ENCODE data around the gene ZNF630.
"Not testable (repeated sequence)": the region's sequence is repeated elsewhere in the genome, so short reads cannot be mapped to it uniquely, and the experiment has no call there.

ZNF630 gene

DNA sequence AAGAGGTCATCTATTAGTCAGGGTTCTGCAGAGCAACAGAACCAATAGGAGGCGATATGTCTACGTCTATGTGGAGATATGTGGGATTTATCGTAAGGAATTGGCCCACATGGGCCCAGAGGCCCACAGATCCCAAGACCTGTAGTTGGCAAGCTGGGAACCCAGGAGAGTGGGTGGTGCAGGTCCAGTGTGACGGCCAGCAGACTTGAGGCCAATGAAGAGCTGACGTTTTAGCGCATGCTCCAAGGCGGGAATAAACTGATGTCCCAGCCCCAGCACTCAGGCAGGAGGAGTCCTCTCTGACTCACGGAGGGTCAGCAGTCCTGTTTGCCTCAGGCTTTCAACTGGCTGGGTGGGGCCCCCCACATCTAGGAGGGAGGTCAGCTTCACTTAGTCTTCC lies 43.3 kb downstream of the ZNF630 start:
- DNase-seq: no peak

DNA sequence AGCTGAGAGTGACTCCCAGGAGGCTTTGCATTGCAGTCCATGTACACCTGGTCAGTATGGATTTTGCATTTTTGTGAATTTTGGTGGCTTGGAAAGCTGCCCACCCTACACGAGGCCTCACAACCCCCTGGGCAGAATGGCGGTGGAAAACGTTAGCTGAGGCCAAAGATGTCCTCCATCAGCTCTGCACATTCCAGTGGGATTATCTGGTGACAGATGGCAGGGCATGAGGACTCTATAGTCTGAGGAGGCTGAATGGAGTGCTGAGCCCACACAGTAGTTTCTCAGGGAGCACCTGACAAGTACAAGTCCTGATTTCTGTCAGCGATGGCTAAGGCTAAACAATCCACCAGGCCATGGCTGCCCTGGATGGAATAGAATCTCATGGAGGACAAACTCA lies 43.9 kb downstream of the ZNF630 start:
- not testable (repeated sequence) for DNase-seq

DNA sequence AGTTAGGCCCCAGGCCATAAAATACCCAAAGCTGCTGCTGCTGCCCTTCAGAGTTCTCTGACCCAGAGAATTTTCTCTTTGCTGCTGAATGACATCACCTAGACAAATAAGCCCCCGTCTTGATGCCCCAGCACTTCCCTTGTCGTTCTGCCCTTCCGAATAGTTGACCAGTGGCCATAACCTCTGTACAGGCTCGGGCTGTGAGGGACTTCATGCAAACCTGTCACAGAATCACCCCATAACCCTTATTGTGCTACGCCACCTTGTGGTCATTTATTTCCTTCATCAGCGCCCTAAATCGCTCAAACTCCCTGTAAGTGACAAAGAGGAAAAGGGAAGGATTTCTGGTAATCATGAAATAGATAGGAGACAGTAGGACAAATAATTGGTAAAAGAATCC lies 45.9 kb downstream of the ZNF630 start:
- no peak for DNase-seq

DNA sequence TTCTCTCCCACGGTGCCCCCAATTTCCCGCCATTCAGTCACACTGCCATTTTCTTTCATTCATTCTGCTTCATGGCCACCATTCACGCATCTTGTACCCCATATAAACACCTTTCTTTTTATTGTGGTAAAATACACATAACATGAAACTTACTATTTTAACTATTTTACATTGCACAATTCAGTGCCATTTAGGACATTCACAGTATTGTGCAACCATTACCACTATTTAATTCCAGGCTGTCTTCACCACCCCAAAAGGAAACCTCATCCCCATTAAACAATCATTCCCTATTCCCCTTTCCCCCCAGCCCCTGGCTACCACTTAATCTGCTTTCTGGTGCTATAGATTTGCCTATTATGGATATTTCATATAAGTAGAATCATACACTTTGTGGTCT lies 48.7 kb downstream of the ZNF630 start:
- no peak for DNase-seq

DNA sequence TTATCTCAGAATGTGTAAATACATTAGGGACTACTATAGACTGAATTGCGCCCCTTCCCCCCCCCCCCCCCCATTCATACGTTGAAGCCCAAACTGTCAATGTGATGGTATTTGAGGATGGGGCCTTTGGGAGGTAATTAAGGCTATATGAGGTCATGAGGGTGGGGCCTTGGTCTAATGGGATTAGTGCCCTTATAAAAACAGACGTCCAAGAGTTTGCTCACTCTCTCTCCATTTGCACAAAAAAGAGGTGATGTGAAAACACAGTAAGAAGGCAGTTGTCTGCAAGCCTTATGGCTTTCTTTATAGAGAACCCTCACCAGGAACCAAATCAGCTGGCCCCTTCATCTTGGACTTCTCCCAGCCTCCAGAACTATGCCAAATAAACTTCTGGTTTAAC lies 49.3 kb downstream of the ZNF630 start:
- no peak for DNase-seq

DNA sequence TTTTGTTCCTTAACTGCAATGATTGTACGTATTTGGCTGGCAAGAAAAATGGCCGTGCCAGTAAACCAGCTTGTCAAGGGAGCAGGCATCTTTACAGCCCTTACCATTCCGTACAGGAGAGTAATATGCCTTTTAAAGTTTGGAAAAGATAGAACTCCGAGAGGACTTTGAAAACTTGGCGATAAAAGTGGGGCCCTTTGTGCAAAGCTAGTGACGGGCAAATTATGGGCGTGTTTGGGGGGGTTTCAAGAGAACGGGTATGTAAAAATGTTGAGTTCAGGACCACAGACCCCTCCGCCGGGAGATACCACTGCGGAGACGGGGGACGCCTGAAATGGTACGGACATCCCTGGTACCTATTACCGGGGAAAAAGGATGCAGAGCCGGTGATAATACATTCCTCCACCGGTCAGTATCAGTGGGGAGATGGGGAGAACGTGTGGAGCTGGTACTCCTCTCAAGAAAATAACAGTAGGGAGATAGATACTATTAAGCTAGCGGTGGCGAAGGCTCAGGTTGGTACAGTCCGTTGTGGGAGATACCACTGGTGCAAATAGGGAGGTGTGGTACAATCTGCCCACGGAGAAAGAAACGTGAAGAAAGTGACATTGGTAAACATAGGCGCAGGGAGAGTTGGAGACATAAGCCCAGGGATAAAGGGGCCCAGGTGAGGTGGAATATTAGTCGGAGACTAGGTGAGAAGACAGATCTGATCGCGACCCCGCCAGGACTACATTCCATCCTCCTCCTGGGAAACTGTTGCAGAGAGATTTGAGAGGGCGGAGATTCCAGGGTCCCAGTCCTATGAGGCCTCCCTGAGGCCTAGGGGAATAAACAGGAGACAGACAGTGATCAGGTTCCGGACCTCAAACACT lies 50.2 kb downstream of the ZNF630 start:
- peak; percentile 82 for DNase-seq

DNA sequence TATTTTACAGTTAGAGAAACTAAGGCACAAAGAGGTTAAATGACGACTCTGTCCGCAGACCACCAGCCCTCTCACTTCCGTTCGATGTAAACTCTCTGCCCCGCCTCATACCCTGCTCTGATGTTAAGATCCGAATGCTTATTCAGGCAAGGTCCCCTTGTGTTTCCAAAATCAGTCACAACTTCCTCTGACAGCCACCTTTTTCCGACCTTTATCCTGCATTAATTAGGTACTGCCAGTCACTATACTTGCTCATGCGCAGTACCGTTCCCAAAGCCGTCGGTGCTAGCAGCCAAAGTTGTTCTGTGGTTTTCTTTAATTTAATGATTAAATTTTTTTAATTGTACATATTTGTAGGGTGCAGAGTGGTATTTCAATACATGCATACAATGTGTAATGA lies 51.0 kb downstream of the ZNF630 start:
- DNase-seq: not testable (repeated sequence)

DNA sequence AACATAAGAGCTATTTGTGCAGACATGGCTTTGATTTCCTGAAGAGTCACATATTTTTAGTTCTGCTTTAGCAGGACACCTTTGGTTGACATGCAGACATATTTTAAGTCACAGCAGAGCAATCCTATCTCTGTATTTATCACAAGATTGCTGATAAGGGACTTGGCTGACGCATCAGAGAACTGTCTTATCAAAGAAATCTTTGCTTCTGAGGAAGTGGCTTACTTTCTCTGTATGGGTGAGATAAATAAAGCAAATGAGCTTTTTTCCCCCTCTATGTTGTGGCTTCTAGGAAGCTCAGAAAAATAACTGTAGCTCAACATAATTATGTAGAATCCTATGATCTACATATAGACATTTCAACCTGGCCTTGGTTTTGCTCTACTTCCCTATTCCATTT lies 51.5 kb downstream of the ZNF630 start:
- not testable (repeated sequence) for DNase-seq

DNA sequence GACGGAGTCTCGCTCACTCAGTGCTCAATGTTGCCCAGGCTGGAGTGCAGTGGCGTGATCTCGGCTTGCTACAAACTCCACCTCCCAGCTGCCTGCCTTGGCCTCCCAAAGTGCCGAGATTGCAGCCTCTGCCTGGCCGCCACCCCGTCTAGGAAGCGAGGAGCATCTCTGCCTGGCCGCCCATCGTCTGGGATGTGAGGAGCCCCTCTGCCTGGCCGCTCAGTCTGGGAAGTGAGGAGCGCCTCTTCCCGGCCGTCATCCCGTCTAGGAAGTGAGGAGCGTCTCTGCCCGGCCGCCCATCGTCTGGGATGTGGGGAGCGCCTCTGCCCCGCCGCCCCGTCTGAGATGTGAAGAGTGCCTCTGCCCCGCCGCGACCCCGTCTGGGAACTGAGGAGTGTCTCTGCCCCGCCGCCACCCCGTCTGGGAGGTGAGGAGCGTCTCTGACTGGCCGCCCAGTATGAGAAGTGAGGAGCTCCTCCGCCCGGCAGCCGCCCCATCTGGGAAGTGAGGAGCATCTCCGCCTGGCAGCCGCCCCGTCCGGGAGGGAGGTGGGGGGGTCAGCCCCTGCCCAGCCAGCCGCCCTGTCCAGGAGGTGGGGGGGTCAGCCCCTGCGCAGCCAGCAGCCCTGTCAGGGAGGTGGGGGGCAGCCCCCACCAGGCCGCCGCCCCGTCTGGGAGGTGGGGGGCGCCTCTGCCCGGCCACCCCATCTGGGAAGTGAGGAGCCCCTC lies 54.7 kb downstream of the ZNF630 start:
- not testable (repeated sequence) for DNase-seq

DNA sequence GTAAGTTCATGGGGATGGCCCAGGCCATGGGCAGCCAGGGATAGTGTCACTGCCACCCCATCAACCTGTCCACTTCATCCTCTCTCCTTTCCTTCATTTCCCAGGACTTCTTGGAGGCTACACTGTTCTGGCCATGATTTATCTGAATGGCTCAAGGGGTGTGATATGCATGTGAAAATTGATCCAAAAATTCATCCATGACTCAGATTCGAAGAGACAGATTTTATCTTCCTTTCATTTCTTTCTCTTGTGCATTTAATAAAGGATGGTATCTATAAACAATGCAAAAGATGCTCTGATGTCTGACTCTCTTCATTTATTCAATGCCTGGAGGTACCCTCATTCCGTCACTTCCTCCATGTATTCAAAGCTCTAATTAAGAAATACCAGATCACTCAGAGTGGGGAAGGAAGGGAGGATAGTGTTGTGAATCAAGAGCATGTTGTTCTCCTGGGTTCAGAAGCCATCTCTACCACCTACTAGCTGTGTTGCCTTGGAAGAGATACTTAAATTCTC lies 61.9 kb downstream of the ZNF630 start:
- DNase-seq: not testable (repeated sequence)
